ENCODE measurements around the gene UGGT1. TPM values are rescaled to one million over a fixed set of nuclear protein-coding genes. Genes with fewer than 3 reads are reported as not detected.

UGGT1 gene
- total and polyA plus RNA-seq, 2 experiments from 2014 or later, result 8.3 to 38.4 TPM

GRCh38 chr2:128090575-128090944, 440 bp upstream of the UGGT1 start:
- Histone ChIP-seq H3K4me3 (peak overlapping the region; percentile 60), H3K27ac (peak overlapping the region; percentile 82), H3K36me3 (no peaks in the 10 kb centered on the region), H3K27me3 (no peaks in the 10 kb centered on the region), H3K4me1 (ENCODE audit: low read depth) (peaks cover 7% of the 10 kb centered on the region), H3K9me3 (ENCODE audit: low read depth) (no peaks in the 10 kb centered on the region)
- no peak for DNase-seq (ENCODE audit: low read depth in 1 of 2, low spot score in 1 of 2)
- TF ChIP-seq CTCF (IDR thresholded peaks at IDR 0.05; ENCODE audit: low read depth, low read length), result no peak

- DNase-seq (ENCODE audit: low read depth in 1 of 2, low spot score in 1 of 2), result no peak
- Histone ChIP-seq H3K9me3 (ENCODE audit: low read depth) (no peaks in the 10 kb centered on the region), H3K36me3 (no peaks in the 10 kb centered on the region), H3K4me1 (ENCODE audit: low read depth) (peaks cover 7% of the 10 kb centered on the region), H3K27ac (peak overlapping the region; percentile 83), H3K27me3 (no peaks in the 10 kb centered on the region), H3K4me3 (peak overlapping the region; percentile 60)
- no peak for TF ChIP-seq CTCF (IDR thresholded peaks at IDR 0.05; ENCODE audit: low read depth, low read length)
These were observed 703 bp downstream of the UGGT1 start for GRCh38 chr2:128091726-128092080.

GRCh38 chr2:128092656-128093055, 1.7 kb downstream of the UGGT1 start:
- Histone ChIP-seq H3K36me3 (no peaks in the 10 kb centered on the region), H3K4me1 (ENCODE audit: low read depth) (peaks cover 7% of the 10 kb centered on the region), H3K9me3 (ENCODE audit: low read depth) (no peaks in the 10 kb centered on the region), H3K27ac (no peak overlapping the region), H3K27me3 (no peaks in the 10 kb centered on the region), H3K4me3 (no peak overlapping the region)
- no peak for DNase-seq (ENCODE audit: low read depth in 1 of 2, low spot score in 1 of 2)
- TF ChIP-seq CTCF (IDR thresholded peaks at IDR 0.05; ENCODE audit: low read depth, low read length), result no peak

- Histone ChIP-seq H3K36me3 (no peaks in the 10 kb centered on the region), H3K4me3 (no peak overlapping the region), H3K4me1 (ENCODE audit: low read depth) (peaks cover 7% of the 10 kb centered on the region), H3K27ac (no peak overlapping the region), H3K9me3 (ENCODE audit: low read depth) (no peaks in the 10 kb centered on the region), H3K27me3 (no peaks in the 10 kb centered on the region)
- TF ChIP-seq CTCF (IDR thresholded peaks at IDR 0.05; ENCODE audit: low read depth, low read length), result no peak
- no peak for DNase-seq (ENCODE audit: low read depth in 1 of 2, low spot score in 1 of 2)
These were observed 2.8 kb downstream of the UGGT1 start for GRCh38 chr2:128093762-128094161.

GRCh38 chr2:128095201-128095600, 4.2 kb downstream of the UGGT1 start:
- no peaks in the 10 kb centered on the region for H3K9me3 ChIP-seq (ENCODE audit: low read depth)

More at GRCh38 chr2:128095201-128095600, 4.2 kb downstream of the UGGT1 start:
- Histone ChIP-seq H3K27me3 (no peaks in the 10 kb centered on the region), H3K4me3 (no peak overlapping the region), H3K36me3 (peaks cover 3% of the 10 kb centered on the region), H3K4me1 (ENCODE audit: low read depth) (peaks cover 7% of the 10 kb centered on the region), H3K27ac (no peak overlapping the region)
- no peak for TF ChIP-seq CTCF (IDR thresholded peaks at IDR 0.05; ENCODE audit: low read depth, low read length)
- no peak for DNase-seq (ENCODE audit: low read depth in 1 of 2, low spot score in 1 of 2)

Data from cardiac muscle cell (in vitro differentiated cells and primary cell).